Measurements from ENCODE around the gene DNAH6.

Gene DNAH6

GRCh38 chr2:84855731-84856130 lies 339.4 kb downstream of the DNAH6 start:
- Histone ChIP-seq H3K9me2 (ENCODE audit: low read depth, low read length) (no peaks in the 10 kb centered on the region), H3K9me3 (ENCODE audit: low read length) (0 out of 2 replicates have a peak, but pooled peaks cover 4% of the 10 kb centered on the region), H3K36me3 (ENCODE audit: insufficient read depth, low read length) (no peaks in the 10 kb centered on the region), H3K4me3 (ENCODE audit: low read depth, low read length, poor library complexity, severe bottlenecking) (no peak overlapping the region), H3K9ac (ENCODE audit: low read length) (no peak overlapping the region), H3K4me1 (ENCODE audit: insufficient read depth, low read length, severe bottlenecking) (no peaks in the 10 kb centered on the region), H2AFZ (ENCODE audit: low read length) (no peak overlapping the region), H3K27ac (ENCODE audit: low read depth, low read length, poor library complexity, severe bottlenecking) (no peak overlapping the region), H4K20me1 (ENCODE audit: insufficient read depth, low read length) (no peaks in the 10 kb centered on the region), H3K79me2 (ENCODE audit: insufficient read depth, low read length) (no peaks in the 10 kb centered on the region), H3F3A (ENCODE audit: insufficient read depth, low read length) (no peaks in the 10 kb centered on the region), H3K27me3 (ENCODE audit: insufficient read depth, low read length) (no peaks in the 10 kb centered on the region; the same call in 1 of the 2 replicates), H3K4me2 (ENCODE audit: low read length) (no peak overlapping the region)
- no peak for TF ChIP-seq EZH2 (IDR thresholded peaks at IDR 0.05; ENCODE audit: borderline replicate concordance, low read length)
- TF ChIP-seq CTCF (IDR thresholded peaks at IDR 0.05; ENCODE audit: low read length), result no peak

- H3K27ac ChIP-seq (ENCODE audit: low read depth, low read length, poor library complexity, severe bottlenecking), result no peak overlapping the region
- H3K4me1 ChIP-seq (ENCODE audit: insufficient read depth, low read length, severe bottlenecking), result no peaks in the 10 kb centered on the region
- TF ChIP-seq CTCF (IDR thresholded peaks at IDR 0.05; ENCODE audit: low read length) (no peak), EZH2 (IDR thresholded peaks at IDR 0.05; ENCODE audit: borderline replicate concordance, low read length) (no peak)
- H3K36me3 ChIP-seq (ENCODE audit: insufficient read depth, low read length), result no peaks in the 10 kb centered on the region
- no peak overlapping the region for H3K4me3 ChIP-seq (ENCODE audit: low read depth, low read length, poor library complexity, severe bottlenecking)
- H3K9me3 ChIP-seq (ENCODE audit: low read length), result 0 out of 2 replicates have a peak, but pooled peaks cover 4% of the 10 kb centered on the region
- H3F3A ChIP-seq (ENCODE audit: insufficient read depth, low read length), result no peaks in the 10 kb centered on the region
- H3K79me2 ChIP-seq (ENCODE audit: insufficient read depth, low read length), result no peaks in the 10 kb centered on the region
- no peak overlapping the region for H2AFZ ChIP-seq (ENCODE audit: low read length)
- H3K4me2 ChIP-seq (ENCODE audit: low read length), result no peak overlapping the region
- no peaks in the 10 kb centered on the region; the same call in 1 of the 2 replicates for H3K27me3 ChIP-seq (ENCODE audit: insufficient read depth, low read length)
- H4K20me1 ChIP-seq (ENCODE audit: insufficient read depth, low read length), result no peaks in the 10 kb centered on the region
- no peak overlapping the region for H3K9ac ChIP-seq (ENCODE audit: low read length)
- no peaks in the 10 kb centered on the region for H3K9me2 ChIP-seq (ENCODE audit: low read depth, low read length)
Observed at GRCh38 chr2:84856787-84857186, 340.5 kb downstream of the DNAH6 start.

DNA sequence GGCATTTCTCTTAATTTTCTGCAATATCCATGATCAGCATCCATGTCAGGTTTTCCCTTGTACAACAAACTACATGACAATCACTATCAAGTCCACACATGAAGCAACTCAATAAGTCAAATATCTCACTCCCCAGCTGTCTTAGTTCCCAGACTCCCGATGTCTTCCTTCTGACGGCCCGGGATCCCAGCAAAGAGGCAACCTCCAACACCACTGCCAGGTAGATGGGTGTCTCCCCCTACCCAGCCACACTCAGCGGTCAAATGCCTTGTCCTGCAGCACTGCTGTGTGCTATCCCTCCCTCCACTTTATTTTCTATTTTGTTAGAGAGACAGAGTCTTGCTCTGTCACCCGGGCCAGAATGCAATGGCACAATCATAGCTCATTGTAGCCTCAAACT lies 341.3 kb downstream of the DNAH6 start:
- H2AFZ ChIP-seq (ENCODE audit: low read length), result no peak overlapping the region
- H3K9ac ChIP-seq (ENCODE audit: low read length), result no peak overlapping the region
- H3K27me3 ChIP-seq (ENCODE audit: insufficient read depth, low read length), result no peaks in the 10 kb centered on the region; the same call in 1 of the 2 replicates
- no peaks in the 10 kb centered on the region for H3K4me1 ChIP-seq (ENCODE audit: insufficient read depth, low read length, severe bottlenecking)
- H3K4me3 ChIP-seq (ENCODE audit: low read depth, low read length, poor library complexity, severe bottlenecking), result no peak overlapping the region
- H3K9me2 ChIP-seq (ENCODE audit: low read depth, low read length), result no peaks in the 10 kb centered on the region
- no peaks in the 10 kb centered on the region for H3K36me3 ChIP-seq (ENCODE audit: insufficient read depth, low read length)
- H3K4me2 ChIP-seq (ENCODE audit: low read length), result no peak overlapping the region
- H4K20me1 ChIP-seq (ENCODE audit: insufficient read depth, low read length), result no peaks in the 10 kb centered on the region
- no peaks in the 10 kb centered on the region for H3K79me2 ChIP-seq (ENCODE audit: insufficient read depth, low read length)
- H3F3A ChIP-seq (ENCODE audit: insufficient read depth, low read length), result no peaks in the 10 kb centered on the region
- H3K9me3 ChIP-seq (ENCODE audit: low read length), result 0 out of 2 replicates have a peak, but pooled peaks cover 4% of the 10 kb centered on the region
- no peak for TF ChIP-seq CTCF (IDR thresholded peaks at IDR 0.05; ENCODE audit: low read length)
- no peak for TF ChIP-seq EZH2 (IDR thresholded peaks at IDR 0.05; ENCODE audit: borderline replicate concordance, low read length)
- no peak overlapping the region for H3K27ac ChIP-seq (ENCODE audit: low read depth, low read length, poor library complexity, severe bottlenecking)
